GM19324 (cell line): ENCODE data around the gene KDM1B.

Source experiments
- ATAC-seq: cut with Tn5 transposase; IDR thresholded peaks from one replicate; pipeline ENCODE4 v1.9.1; 2021; ENCODE audit warnings: mild to moderate bottlenecking, moderate library complexity; ENCODE audit not compliant: unreplicated experiment, low FRiP score

Gene KDM1B

DNA sequence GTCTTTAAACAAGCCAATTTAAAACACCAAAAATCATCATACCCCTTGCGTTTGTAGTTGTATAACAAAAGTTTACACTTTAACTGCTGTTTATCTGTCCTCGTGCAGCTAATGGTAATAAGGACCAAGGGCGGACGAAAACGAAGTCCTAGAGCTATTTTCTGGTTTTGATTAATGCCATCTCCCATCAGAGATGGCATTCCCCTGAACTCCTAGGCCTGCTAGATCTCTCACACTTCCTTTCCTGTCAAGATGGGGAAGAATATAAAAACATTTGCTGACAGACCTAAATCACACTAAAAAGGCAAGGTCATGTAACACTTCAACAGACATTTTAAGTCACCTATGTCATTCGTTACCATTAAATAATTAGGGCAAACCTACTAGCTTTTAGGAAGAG is 99.6 kb downstream of the KDM1B start:
- ATAC-seq: no peak

DNA sequence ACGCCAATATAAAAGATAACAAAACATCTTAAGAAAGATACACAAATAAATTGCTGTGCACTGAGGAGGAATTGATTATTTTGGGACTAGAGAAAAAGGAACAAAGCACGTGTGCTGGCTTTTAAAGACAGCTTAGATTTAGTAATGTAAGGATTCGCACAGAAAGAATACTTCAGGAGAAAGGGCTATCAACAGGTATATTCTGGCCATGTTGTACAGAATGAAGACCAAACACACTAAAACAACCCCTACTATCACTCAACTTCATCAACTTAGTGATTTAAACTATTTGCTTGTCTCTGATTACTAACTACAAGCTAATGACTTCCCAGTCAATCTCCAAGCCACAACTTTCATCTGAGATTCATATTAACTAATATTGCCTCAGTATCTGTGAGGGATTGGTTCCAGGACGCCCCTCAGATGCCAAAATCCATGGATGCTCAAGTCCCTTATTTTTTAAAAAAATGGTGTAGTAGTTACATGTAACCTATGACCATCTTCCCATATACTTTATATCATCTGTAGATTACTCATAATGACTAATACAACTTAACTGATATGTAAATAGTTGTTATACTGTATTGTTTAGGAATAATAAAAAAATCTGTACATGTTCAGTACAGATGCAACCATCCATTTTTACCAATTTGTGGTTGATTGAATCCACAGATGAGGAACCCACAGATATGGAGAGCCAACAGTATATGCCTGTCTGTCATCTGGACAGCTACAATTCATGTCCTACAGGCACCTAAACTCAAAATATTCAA is 104.6 kb downstream of the KDM1B start:
- ATAC-seq: no peak

DNA sequence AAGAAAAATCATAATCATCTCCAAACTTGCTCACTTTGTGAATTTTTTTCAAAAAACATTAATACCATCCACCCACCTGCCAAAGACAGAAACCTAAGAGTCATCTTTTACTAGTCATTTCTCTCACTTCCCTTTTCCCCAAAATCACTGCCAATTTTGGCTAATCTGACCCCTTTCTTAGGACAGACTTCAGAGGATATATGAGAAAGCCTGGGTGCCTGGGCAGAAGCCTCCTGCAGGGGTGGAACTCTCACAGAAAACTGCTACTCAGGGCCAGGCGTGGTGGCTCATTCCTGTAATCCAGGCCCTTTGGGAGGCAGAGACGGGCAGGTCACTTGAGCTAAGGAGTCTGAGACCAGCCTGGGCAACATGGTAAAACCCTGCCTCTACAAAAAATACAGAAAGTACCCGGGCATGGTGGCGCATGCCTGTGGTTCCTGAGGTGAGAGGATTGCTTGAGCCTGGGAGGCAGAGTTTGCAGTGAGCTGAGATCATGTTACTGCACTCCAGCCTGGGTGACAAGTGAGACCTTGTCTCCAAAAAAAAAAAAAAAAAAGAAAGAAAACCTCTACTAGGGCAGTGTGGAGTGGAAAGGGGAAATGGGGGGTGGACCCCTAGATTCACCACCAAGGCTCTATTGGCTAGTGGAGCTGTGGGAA is 105.4 kb downstream of the KDM1B start:
- peak; percentile 33 for ATAC-seq

- no peak for ATAC-seq
These were observed 106.7 kb downstream of the KDM1B start for GRCh38 chr6:18261877-18262276.

GRCh38 chr6:18262702-18263417 is 107.6 kb downstream of the KDM1B start:
- peak; percentile 75 for ATAC-seq

- no peak for ATAC-seq
These were observed 108.4 kb downstream of the KDM1B start for GRCh38 chr6:18263418-18264218.

DNA sequence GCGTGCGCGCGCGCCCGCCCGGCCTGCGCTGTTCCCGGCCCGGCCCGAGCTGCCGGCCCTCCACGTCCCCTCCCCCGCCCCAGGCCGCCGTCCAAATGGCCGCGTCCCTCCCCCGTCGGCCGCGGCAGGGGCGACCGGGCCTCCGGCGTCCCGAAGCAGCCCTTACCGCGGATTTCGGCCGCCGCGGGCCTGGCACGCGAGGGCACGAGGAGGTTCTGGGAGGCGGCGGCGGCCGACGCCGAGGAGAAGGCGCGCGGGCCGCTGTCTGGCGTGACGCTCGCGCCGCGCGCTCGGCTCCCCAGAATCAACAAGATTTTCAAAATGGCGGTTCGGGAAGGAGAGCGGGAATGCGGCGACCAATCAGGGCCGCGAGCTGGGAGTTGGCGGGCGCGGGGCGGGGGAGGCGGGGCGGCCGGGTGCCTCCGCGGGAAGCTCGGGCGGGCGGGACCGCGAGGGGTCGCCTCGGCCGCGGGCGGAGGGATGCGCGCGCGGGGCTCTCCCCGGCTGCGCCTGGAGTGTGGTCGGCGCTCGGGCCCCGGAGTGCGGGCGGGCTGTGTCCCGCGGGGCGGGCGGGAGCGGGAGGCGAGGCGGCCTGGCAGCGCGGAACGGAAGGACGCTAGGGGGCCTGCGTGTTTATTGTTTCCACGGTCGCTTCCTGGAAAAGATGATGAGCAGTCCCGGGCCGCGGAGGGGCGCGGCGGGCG is 109.1 kb downstream of the KDM1B start, which contains the start of gene DEK:
TSS of gene DEK (minus strand) at position 312 of the 704 bp plus-strand sequence. CDS start 543 bp downstream, outside the sequence.
- ATAC-seq: peak; percentile 34

DNA sequence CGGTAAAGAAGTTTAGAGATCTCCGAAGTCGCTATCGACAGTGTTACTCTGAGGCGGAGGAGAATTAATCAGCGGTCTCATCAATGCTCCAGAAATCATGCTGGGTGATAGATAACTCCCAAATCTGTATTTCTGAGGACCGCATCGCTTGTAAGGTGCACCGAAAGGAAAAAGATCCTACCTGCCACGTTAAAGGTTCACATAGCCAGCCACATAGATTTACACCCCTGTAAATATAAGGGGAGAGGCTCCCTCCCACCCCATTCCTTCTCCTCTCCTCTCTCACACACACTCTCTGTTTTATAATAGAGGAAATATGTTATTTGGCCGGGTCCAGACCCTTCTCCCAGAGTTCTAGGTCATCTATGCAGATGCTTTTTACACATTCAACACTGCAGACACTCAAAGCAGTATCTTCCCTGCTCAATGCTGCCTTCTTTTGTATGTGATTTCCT is 109.7 kb downstream of the KDM1B start:
- no peak for ATAC-seq

DNA sequence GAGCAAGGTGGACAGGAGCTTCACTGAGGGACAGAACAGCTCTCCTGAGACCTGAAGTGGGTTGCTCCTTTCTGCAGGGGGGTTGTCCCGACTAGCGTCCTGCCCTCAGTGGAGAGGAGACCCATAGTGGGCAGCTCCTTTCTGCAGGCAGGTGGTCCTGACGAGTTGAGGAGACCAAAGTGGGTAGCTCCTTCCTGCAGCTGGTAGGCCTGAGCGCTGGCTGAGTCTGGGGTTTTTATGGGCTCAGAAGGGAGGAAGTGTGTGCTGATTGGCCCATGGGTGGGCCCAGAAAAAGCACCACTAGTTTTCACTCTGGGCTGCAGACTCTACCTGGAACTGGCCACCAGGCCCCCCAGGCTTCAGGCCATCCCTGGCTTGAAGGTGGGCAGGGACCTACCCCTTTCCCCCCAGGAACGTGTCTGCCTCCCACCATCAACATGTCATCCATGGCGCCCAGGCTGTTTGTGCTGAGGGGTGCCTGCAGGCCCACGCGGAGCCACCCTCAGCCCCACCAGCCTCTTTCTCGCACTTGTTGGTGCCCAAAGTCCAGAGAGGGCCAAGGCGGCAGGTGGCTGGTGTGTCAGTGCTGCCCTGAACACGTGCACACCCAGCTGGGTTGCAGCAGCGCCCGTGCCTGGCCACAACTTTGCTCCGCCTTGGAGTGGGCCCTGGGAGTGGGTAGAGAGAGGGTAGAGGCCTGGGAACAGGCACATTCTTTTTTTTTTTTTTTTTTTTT is 110.7 kb downstream of the KDM1B start:
- no peak for ATAC-seq

- no peak for ATAC-seq
These were observed 111.3 kb downstream of the KDM1B start for GRCh38 chr6:18266523-18266912.

DNA sequence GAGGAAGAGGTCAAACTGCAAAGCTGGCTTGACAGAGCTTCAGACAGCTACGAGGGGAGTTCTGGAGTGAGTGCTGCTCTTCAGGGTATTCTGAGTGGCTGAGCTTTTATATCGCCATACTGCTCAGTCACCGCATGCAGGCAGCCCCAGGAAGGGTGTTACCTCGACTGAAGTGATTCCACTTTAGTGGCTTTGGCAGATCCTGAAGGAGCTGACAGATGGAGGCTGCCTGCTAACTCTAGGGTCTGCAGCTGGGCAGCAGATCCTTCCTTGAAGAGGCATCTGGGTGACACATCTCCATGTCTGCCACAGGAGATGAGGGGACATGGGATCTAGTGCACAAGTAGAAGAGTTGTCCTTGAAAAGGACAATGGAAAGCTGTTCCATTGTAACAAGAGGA is 112.8 kb downstream of the KDM1B start:
- ATAC-seq: no peak

DNA sequence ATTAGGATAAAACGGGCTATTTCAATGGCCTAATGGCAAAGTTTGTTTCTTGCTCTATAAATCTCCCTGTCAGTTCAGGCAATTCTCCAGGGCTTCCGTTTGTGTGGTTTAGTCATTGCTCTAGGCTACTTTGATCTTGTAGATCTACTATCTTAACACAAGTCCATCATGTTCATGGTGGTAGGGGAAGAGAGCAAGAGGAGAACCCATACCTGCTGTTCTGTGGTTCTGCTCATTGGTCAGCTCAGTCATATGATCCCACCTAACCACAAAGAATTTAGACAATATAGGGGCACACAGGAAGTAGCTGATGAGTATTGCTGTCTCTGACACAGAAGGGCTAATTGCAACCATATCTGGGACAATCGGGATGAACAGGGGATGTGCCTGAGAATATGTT is 114.0 kb downstream of the KDM1B start:
- ATAC-seq: no peak

DNA sequence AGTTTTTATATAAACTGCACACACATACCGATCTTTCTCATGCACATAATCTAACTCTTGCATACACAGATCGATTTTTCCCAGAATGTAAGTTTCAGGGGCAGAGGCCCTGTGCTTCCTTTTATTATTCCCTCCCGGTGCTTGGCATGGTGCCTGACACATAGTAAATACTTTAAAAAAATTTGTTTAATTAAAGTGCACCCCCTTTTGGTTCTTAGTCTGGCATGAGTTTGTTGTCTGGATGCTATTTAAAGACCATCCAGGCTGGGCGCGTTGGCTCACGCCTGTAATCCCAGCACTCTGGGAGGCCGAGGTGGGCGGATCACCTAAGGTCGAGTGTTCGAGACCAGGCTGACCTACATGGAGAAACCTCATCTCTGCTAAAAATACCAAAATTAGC is 114.5 kb downstream of the KDM1B start:
- ATAC-seq: no peak

- no peak for ATAC-seq
These were observed 115.0 kb downstream of the KDM1B start for GRCh38 chr6:18270216-18270615.
